Loucy (cell line): ENCODE measurements around the gene LIPJ.

ENCODE experiments used
- H2AFZ ChIP-seq: fragments of 200-600 bp; sonication (generic); 2 replicates; pipeline ENCODE4 v1.6.0; 2016; ENCODE audit warnings: antibody characterized with exemption, mild to moderate bottlenecking, low read length, moderate library complexity
- H3F3A ChIP-seq: fragments of 200-600 bp; 2 replicates; pipeline ENCODE4 v1.6.0; 2016; ENCODE audit warnings: antibody characterized with exemption, low read depth, mild to moderate bottlenecking
- H3K27me3 ChIP-seq: fragments of 200-600 bp; sonication (generic); 2 replicates; pipeline ENCODE4 v1.6.1; 2014; ENCODE audit warnings: low read length, mild to moderate bottlenecking; ENCODE audit not compliant: insufficient read depth, poor library complexity, severe bottlenecking
- H3K36me3 ChIP-seq: fragments of 200-600 bp; sonication (generic); 2 replicates; pipeline ENCODE4 v1.6.1; 2016; ENCODE audit warnings: low read length; ENCODE audit not compliant: insufficient read depth
- H3K4me1 ChIP-seq: fragments of 200-600 bp; sonication (generic); 2 replicates; pipeline ENCODE4 v1.5.1; 2014; ENCODE audit warnings: low read length, mild to moderate bottlenecking; ENCODE audit not compliant: insufficient read depth, poor library complexity, severe bottlenecking
- H3K4me2 ChIP-seq: fragments of 200-600 bp; sonication (generic); 2 replicates; pipeline ENCODE4 v1.6.0; 2014; ENCODE audit warnings: antibody characterized with exemption, low read length, low read depth, mild to moderate bottlenecking; ENCODE audit not compliant: poor library complexity, severe bottlenecking
- H3K4me3 ChIP-seq: fragments of 200-600 bp; sonication (generic); 2 replicates; pipeline ENCODE4 v1.5.1; 2014; ENCODE audit warnings: low read length, mild to moderate bottlenecking, mixed read lengths; ENCODE audit not compliant: poor library complexity, severe bottlenecking
- H3K79me2 ChIP-seq: fragments of 200-600 bp; sonication (generic); 2 replicates; pipeline ENCODE4 v1.6.1; 2014; ENCODE audit warnings: low read length; ENCODE audit not compliant: insufficient read depth
- H3K9ac ChIP-seq: fragments of 200-600 bp; sonication (generic); 2 replicates; pipeline ENCODE4 v1.6.0; 2014; ENCODE audit warnings: mild to moderate bottlenecking, low read depth, low read length, moderate library complexity; ENCODE audit not compliant: poor library complexity, severe bottlenecking
- H3K9me2 ChIP-seq: fragments of 200-600 bp; sonication (generic); replicated peaks from 2 replicates; pipeline ENCODE4 v1.6.1; 2016; ENCODE audit warnings: low read depth, low read length, mixed read lengths
- H3K9me3 ChIP-seq: fragments of 200-600 bp; sonication (generic); 2 replicates; pipeline ENCODE4 v1.6.1; 2014; ENCODE audit warnings: mild to moderate bottlenecking, antibody characterized with exemption, low read length, low read depth; ENCODE audit not compliant: insufficient read depth
- H4K20me1 ChIP-seq: fragments of 200-600 bp; sonication (generic); 2 replicates; pipeline ENCODE4 v1.6.0; 2014; ENCODE audit warnings: antibody characterized with exemption, low read length, mild to moderate bottlenecking; ENCODE audit not compliant: insufficient read depth, poor library complexity, severe bottlenecking
- CTCF ChIP-seq: fragments of 200-600 bp; sonication (generic); conservative IDR thresholded peaks from 2 replicates; pipeline ENCODE4 v1.5.1; 2014; ENCODE audit warnings: mild to moderate bottlenecking, antibody characterized with exemption, low read length
- EZH2phosphoT487 ChIP-seq: fragments of 200-600 bp; IDR thresholded peaks from 2 replicates; pipeline ENCODE4 v1.6.1; 2018; ENCODE audit warnings: antibody characterized with exemption, mild to moderate bottlenecking, moderate library complexity, borderline replicate concordance

The LIPJ gene

GRCh38 chr10:88565072-88565471, 21.5 kb upstream of the LIPJ start:
- Histone ChIP-seq H3K4me3 (no peak overlapping the region), H3K27me3 (no peaks in the 10 kb centered on the region), H3K9me3 (no peaks in the 10 kb centered on the region), H3K4me1 (no peaks in the 10 kb centered on the region), H2AFZ (no peak overlapping the region), H4K20me1 (no peaks in the 10 kb centered on the region), H3K36me3 (no peaks in the 10 kb centered on the region), H3K79me2 (no peaks in the 10 kb centered on the region), H3K9ac (no peak overlapping the region), H3K9me2 (no peaks in the 10 kb centered on the region), H3F3A (no peaks in the 10 kb centered on the region), H3K4me2 (peak overlapping the region; percentile 13)
- TF ChIP-seq EZH2phosphoT487: no peak
- peak; percentile 74 for TF ChIP-seq CTCF

GRCh38 chr10:88582411-88582805, 4.2 kb upstream of the LIPJ start:
- no peaks in the 10 kb centered on the region for H3K36me3 ChIP-seq
- H3K9me2 ChIP-seq: no peaks in the 10 kb centered on the region
- H3K27me3 ChIP-seq: no peaks in the 10 kb centered on the region
- peak overlapping the region; percentile 79 for H3K4me3 ChIP-seq
- peak overlapping the region; percentile 68 for H3K4me2 ChIP-seq
- H3K9me3 ChIP-seq: no peaks in the 10 kb centered on the region
- no peaks in the 10 kb centered on the region for H3K4me1 ChIP-seq
- no peaks in the 10 kb centered on the region for H4K20me1 ChIP-seq
- TF ChIP-seq CTCF (no peak), EZH2phosphoT487 (no peak)
- H2AFZ ChIP-seq: peak overlapping the region; percentile 93
- no peaks in the 10 kb centered on the region for H3K79me2 ChIP-seq
- peak overlapping the region; percentile 74 for H3K9ac ChIP-seq
- no peaks in the 10 kb centered on the region for H3F3A ChIP-seq

GRCh38 chr10:88582806-88583583, 3.6 kb upstream of the LIPJ start, which contains the start of gene RNLS:
Gene RNLS (minus strand): TSS chr10:88583318.
- no peaks in the 10 kb centered on the region for H3K36me3 ChIP-seq
- H3K4me3 ChIP-seq: peak within 1 kb of the TSS; percentile 79
- TF ChIP-seq EZH2phosphoT487: no peak
- peak; percentile 65 for TF ChIP-seq CTCF
- H3K4me1 ChIP-seq: no peaks in the 10 kb centered on the region
- H3K27me3 ChIP-seq: no peaks in the 10 kb centered on the region
- peak within 1 kb of the TSS; percentile 93 for H2AFZ ChIP-seq
- H3K9me2 ChIP-seq: no peaks in the 10 kb centered on the region
- no peaks in the 10 kb centered on the region for H4K20me1 ChIP-seq
- H3K4me2 ChIP-seq: peak within 1 kb of the TSS; percentile 68
- H3K79me2 ChIP-seq: no peaks in the 10 kb centered on the region
- H3K9me3 ChIP-seq: no peaks in the 10 kb centered on the region
- no peaks in the 10 kb centered on the region for H3F3A ChIP-seq
- H3K9ac ChIP-seq: peak within 1 kb of the TSS; percentile 74
